Endothelial cell of umbilical vein (primary cell): ENCODE measurements around the gene RMDN2. TPM values are rescaled to one million over a fixed set of nuclear protein-coding genes. Genes with fewer than 3 reads are reported as not detected.

Source experiments
- BruUV-seq: library from RNA; stranded (reverse); fragments of 400-500 nt; replicated peaks from 2 replicates; lab custom pipeline; 2021; lab: Mats Ljungman, UMichigan
- CTCF ChIA-PET: fragments of 300-600, 350-600 bp; sonication (Branson Sonifier 250); formaldehyde crosslinking; loops from one replicate; lab custom pipeline; 2021; ENCODE audit warnings: antibody characterized with exemption, inconsistent platforms; lab: Charles Lee
- POLR2A ChIA-PET: fragments of 300-600, 350-600 bp; sonication (Branson Sonifier 250); formaldehyde crosslinking; loops from one replicate; lab custom pipeline; 2021; ENCODE audit warnings: antibody characterized with exemption, inconsistent platforms; lab: Charles Lee
- DNase-seq: peaks from one replicate; pipeline ENCODE4 v3.0.0-alpha.2; 2011; ENCODE audit warnings: low read depth, low spot score
- FAIRE-seq: peaks from 2 replicates; lab custom pipeline; 2011; peaks lifted over from hg19 to GRCh38; lab: Jason Lieb, UNC
- H2AFZ ChIP-seq: 2 replicates; pipeline ENCODE4 v1.6.0; 2012; ENCODE audit warnings: low read depth, low read length, control low read depth, inconsistent platforms
- H3K27ac ChIP-seq: 2 replicates; pipeline ENCODE4 v1.5.1; 2011; ENCODE audit warnings: low read depth, mild to moderate bottlenecking, control low read depth, low read length, moderate library complexity; ENCODE audit not compliant: insufficient read depth
- H3K27me3 ChIP-seq, 2 experiments: 2 replicates each; pipeline versions ENCODE4 v1.6.0 to v1.6.1; 2011; ENCODE audit warnings: low read length in 2 of 2, mixed read lengths in 1 of 2; ENCODE audit not compliant: control insufficient read depth in 2 of 2, insufficient read depth in 2 of 2
- H3K36me3 ChIP-seq, 2 experiments: 2 replicates in 1 of 2; 3 replicates in 1 of 2; pipeline ENCODE4 v1.5.1; 2011; ENCODE audit warnings: low read length in 2 of 2, mild to moderate bottlenecking in 1 of 2, moderate library complexity in 1 of 2; ENCODE audit not compliant: control insufficient read depth in 2 of 2, insufficient read depth in 2 of 2; ENCODE audit errors: extremely low read depth in 1 of 2
- H3K4me1 ChIP-seq: 3 replicates; pipeline ENCODE4 v1.5.1; 2011; ENCODE audit warnings: mild to moderate bottlenecking, low read length; ENCODE audit not compliant: control insufficient read depth, insufficient read depth; ENCODE audit errors: extremely low read depth
- H3K4me2 ChIP-seq: 2 replicates; pipeline ENCODE4 v1.6.1; 2011; ENCODE audit warnings: low read length, control low read depth, mixed read lengths; ENCODE audit not compliant: insufficient read depth
- H3K4me3 ChIP-seq, 3 experiments: fragments of 200-600 bp in 1 of 3; sonication (generic), shearing (Covaris generic) in 1 of 3; replicated peaks in 1 of 3; 2 replicates each; pipeline ENCODE4 v1.5.1; 2011 to 2016; ENCODE audit warnings: control low read depth in 3 of 3, low read length in 3 of 3, mild to moderate bottlenecking in 2 of 3, inconsistent platforms in 1 of 3, low read depth in 1 of 3, moderate library complexity in 1 of 3; ENCODE audit not compliant: insufficient read depth in 1 of 3
- H3K79me2 ChIP-seq: 2 replicates; pipeline ENCODE4 v1.6.0; 2012; ENCODE audit warnings: low read length, inconsistent platforms; ENCODE audit not compliant: control insufficient read depth, insufficient read depth
- H3K9ac ChIP-seq: replicated peaks from 2 replicates; pipeline ENCODE3; 2011; ENCODE audit warnings: low read length, control low read depth; ENCODE audit not compliant: insufficient read depth; ENCODE audit errors: extremely low read depth
- H3K9me1 ChIP-seq: replicated peaks from 3 replicates; pipeline ENCODE4 v1.6.0; 2011; ENCODE audit warnings: mild to moderate bottlenecking, low read length; ENCODE audit not compliant: control insufficient read depth, insufficient read depth; ENCODE audit errors: extremely low read depth
- H3K9me3 ChIP-seq: replicated peaks from 2 replicates; pipeline ENCODE4 v1.5.1; 2012; ENCODE audit warnings: low read length, inconsistent platforms; ENCODE audit not compliant: control insufficient read depth, insufficient read depth
- H4K20me1 ChIP-seq: replicated peaks from 2 replicates; pipeline ENCODE3; 2011; ENCODE audit warnings: mild to moderate bottlenecking, low read length; ENCODE audit not compliant: control insufficient read depth, insufficient read depth; ENCODE audit errors: extremely low read depth
- CTCF ChIP-seq, 2 donors: IDR thresholded peaks; 1 replicate in 1 of 2; 2 replicates in 1 of 2; pipeline ENCODE4 v1.5.1; 2011; ENCODE audit warnings: low read length in 2 of 2, mild to moderate bottlenecking in 2 of 2, moderate library complexity in 2 of 2, control low read depth in 1 of 2, inconsistent platforms in 1 of 2, low read depth in 1 of 2; ENCODE audit not compliant: insufficient read depth in 1 of 2; ENCODE audit errors: extremely low read depth in 1 of 2
- EZH2 ChIP-seq: IDR thresholded peaks from 2 replicates; pipeline ENCODE4 v1.6.1; 2012; ENCODE audit warnings: borderline replicate concordance, low read depth, mild to moderate bottlenecking, moderate library complexity, low read length, inconsistent platforms; ENCODE audit not compliant: severe bottlenecking
- FOS ChIP-seq: IDR thresholded peaks from 2 replicates; pipeline ENCODE4 v1.6.1; 2011; ENCODE audit warnings: mild to moderate bottlenecking, low read length, moderate library complexity, borderline replicate concordance; ENCODE audit not compliant: insufficient read depth
- GATA2 ChIP-seq: IDR thresholded peaks from 2 replicates; pipeline ENCODE4 v1.7.0; 2011; ENCODE audit warnings: low read depth, mild to moderate bottlenecking, moderate library complexity, mixed read lengths, low read length; ENCODE audit not compliant: insufficient read length, insufficient read depth
- JUN ChIP-seq: IDR thresholded peaks from 2 replicates; pipeline ENCODE4 v1.6.1; 2011; ENCODE audit warnings: borderline replicate concordance, low read depth; ENCODE audit not compliant: insufficient read length, insufficient read depth
- MAX ChIP-seq: IDR thresholded peaks from 2 replicates; pipeline ENCODE4 v1.6.1; 2011; ENCODE audit not compliant: insufficient read depth, insufficient read length
- MYC ChIP-seq: IDR thresholded peaks from one replicate; pipeline ENCODE4 v1.6.1; 2011; ENCODE audit warnings: mild to moderate bottlenecking, low read depth, low read length
- POLR2A ChIP-seq: IDR thresholded peaks from 2 replicates; pipeline ENCODE4 v1.6.1; 2012; ENCODE audit warnings: low read depth, mild to moderate bottlenecking, control low read depth, low read length
- POLR2AphosphoS5 ChIP-seq: IDR thresholded peaks from 2 replicates; pipeline ENCODE4 v1.6.1; 2012; ENCODE audit warnings: low read depth, mild to moderate bottlenecking, control low read depth, low read length, moderate library complexity; ENCODE audit not compliant: insufficient read depth
- dilution Hi-C: fragments of 300-500 bp; cut with MboI; formaldehyde crosslinking; loops from one replicate; pipeline ENCODE4 v1.15.0; 2019; ENCODE audit warnings: low sequenced_read_pairs; ENCODE audit not compliant: extremely low pct_ligation_motif_present
- intact Hi-C: fragments of 100-400 bp; cut with micrococcal nuclease; formaldehyde crosslinking; loops from one replicate; pipeline ENCODE4 v1.10.0; 2022
- polyA plus RNA-seq, 4 experiments: library from polyadenylated mRNA; depleted of rRNA in 3 of 4; stranded (reverse) in 3 of 4; unstranded in 1 of 4; fragments of >200 nt; gene quantifications; 2 replicates each; pipeline versions ENCODE4 v1.2.1 to v1.2.3, GENCODE V29; 2011 to 2012; ENCODE audit warnings: missing spikeins in 1 of 4
- total RNA-seq: library from RNA; stranded (reverse); gene quantifications from 2 replicates; pipeline ENCODE4 v1.2.3, GENCODE V29; 2021

The RMDN2 gene
- total and polyA plus RNA-seq, 2 donors (not counting 3 experiments of a cell fraction or from before 2014, with no cell fraction given): 0.97 to 2.8 TPM

DNA sequence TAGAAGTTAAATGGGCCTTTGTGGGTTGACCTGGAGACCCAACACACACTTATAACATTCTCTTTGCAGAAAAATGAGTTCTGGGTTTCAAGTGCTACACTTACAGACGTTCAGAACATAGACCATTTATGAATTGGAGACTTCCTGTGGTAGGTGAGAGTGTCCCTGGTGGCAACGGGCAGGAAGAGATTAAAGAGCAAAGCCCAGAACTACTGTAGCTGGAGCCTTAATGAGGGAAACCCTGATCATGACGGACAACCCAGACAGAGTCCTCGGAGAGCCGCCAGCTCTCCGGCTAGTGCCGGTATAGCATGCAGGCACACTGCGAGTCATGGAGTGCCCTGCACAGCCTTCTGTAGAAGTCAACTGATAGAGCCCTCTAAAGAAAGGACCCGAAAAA lies 44.5 kb upstream of the RMDN2 start:
- Histone ChIP-seq H3K9ac (no peak overlapping the region), H4K20me1 (no peaks in the 10 kb centered on the region), H3K4me2 (no peak overlapping the region), H3K36me3 (no peaks in the 10 kb centered on the region), H3K79me2 (no peaks in the 10 kb centered on the region), H3K27me3 (peaks cover under 1 to 5% of the 10 kb centered on the region in 2 experiments), H3K4me3 (no peak overlapping the region), H3K9me3 (no peaks in the 10 kb centered on the region), H2AFZ (no peak overlapping the region), H3K4me1 (peaks cover 3% of the 10 kb centered on the region), H3K9me1 (no peaks in the 10 kb centered on the region), H3K27ac (no peak overlapping the region)
- BruUV-seq: no TSS peak
- FAIRE-seq: no peak
- ChIA-PET CTCF (interaction anchor here (1.8 to 10.1 kb wide), 3 partner anchors 48 to 484 kb away, joined by 7 to 509 read pairs (median 399); no protein-coding TSS in a partner anchor), POLR2A (no interaction called here)
- intact Hi-C loops (no loop called here), dilution Hi-C loops (no loop called here)
- TF ChIP-seq JUN (no peak), POLR2AphosphoS5 (no peak), MAX (no peak), GATA2 (no peak), MYC (no peak), CTCF (IDR thresholded peaks at IDR 0.05; ENCODE audit: extremely low read depth in 1 of 2, insufficient read depth in 1 of 2, low read depth in 1 of 2, low read length in 2 of 2) (no peak), EZH2 (no peak), POLR2A (no peak), FOS (no peak)
- DNase-seq: no peak
